Panc1 (cell line): ENCODE results near the gene CUX1.

Experiments used
- CTCF ChIP-seq: fragments of 450-650 bp; IDR thresholded peaks from 2 replicates; pipeline ENCODE4 v1.5.1; 2017; ENCODE audit warnings: mild to moderate bottlenecking
- POLR2AphosphoS5 ChIP-seq: IDR thresholded peaks from 2 replicates; pipeline ENCODE4 v1.6.1; 2012; ENCODE audit warnings: mild to moderate bottlenecking, low read depth, low read length, moderate library complexity
- SIN3A ChIP-seq: IDR thresholded peaks from 2 replicates; pipeline ENCODE4 v1.6.1; 2012; ENCODE audit warnings: low read depth, mild to moderate bottlenecking, low read length, moderate library complexity, borderline replicate concordance; ENCODE audit not compliant: insufficient read depth
- TCF7L2 ChIP-seq: IDR thresholded peaks from 2 replicates; pipeline ENCODE4 v1.6.1; 2011; ENCODE audit warnings: mild to moderate bottlenecking, low read depth, low read length, inconsistent platforms
- TF ChIP-seq, protein P1 (sequence below), 2 experiments: IDR thresholded peaks; 2 replicates each; pipeline ENCODE4 v1.6.1; 2011 to 2012; ENCODE audit warnings: low read depth in 2 of 2, control low read depth in 1 of 2, low read length in 1 of 2, mild to moderate bottlenecking in 1 of 2, moderate library complexity in 1 of 2; ENCODE audit not compliant: insufficient read depth in 1 of 2

- TF ChIP-seq CTCF (no peak), SIN3A (no peak), POLR2AphosphoS5 (no peak), TCF7L2 (no peak)
- TF ChIP-seq, protein P1, sequence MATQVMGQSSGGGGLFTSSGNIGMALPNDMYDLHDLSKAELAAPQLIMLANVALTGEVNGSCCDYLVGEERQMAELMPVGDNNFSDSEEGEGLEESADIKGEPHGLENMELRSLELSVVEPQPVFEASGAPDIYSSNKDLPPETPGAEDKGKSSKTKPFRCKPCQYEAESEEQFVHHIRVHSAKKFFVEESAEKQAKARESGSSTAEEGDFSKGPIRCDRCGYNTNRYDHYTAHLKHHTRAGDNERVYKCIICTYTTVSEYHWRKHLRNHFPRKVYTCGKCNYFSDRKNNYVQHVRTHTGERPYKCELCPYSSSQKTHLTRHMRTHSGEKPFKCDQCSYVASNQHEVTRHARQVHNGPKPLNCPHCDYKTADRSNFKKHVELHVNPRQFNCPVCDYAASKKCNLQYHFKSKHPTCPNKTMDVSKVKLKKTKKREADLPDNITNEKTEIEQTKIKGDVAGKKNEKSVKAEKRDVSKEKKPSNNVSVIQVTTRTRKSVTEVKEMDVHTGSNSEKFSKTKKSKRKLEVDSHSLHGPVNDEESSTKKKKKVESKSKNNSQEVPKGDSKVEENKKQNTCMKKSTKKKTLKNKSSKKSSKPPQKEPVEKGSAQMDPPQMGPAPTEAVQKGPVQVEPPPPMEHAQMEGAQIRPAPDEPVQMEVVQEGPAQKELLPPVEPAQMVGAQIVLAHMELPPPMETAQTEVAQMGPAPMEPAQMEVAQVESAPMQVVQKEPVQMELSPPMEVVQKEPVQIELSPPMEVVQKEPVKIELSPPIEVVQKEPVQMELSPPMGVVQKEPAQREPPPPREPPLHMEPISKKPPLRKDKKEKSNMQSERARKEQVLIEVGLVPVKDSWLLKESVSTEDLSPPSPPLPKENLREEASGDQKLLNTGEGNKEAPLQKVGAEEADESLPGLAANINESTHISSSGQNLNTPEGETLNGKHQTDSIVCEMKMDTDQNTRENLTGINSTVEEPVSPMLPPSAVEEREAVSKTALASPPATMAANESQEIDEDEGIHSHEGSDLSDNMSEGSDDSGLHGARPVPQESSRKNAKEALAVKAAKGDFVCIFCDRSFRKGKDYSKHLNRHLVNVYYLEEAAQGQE (IDR thresholded peaks at IDR 0.05; ENCODE audit: insufficient read depth in 1 of 2, low read depth in 2 of 2, low read length in 1 of 2) = no peak
Observed at GRCh38 chr7:101902680-101903514, 85.5 kb downstream of the CUX1 start.
